Heart left ventricle (tissue), 13 donors: Measurements from ENCODE around the gene TPD52L1.

Source experiments
- POLR2A ChIP-seq, 2 donors: fragments of 450-650 bp; IDR thresholded peaks; one replicate each; pipeline ENCODE4 v1.6.1; 2017; ENCODE audit warnings: antibody characterized with exemption in 2 of 2, mild to moderate bottlenecking in 2 of 2, moderate library complexity in 2 of 2
- TF ChIP-seq, protein P1 (sequence below), 12 donors: fragments of 200-600 bp; sonication (generic) in 4 of 12; IDR thresholded peaks; one replicate each; pipeline versions ENCODE4 v1.5.0 to v1.8.0; 2018 to 2022; ENCODE audit warnings: antibody characterized with exemption in 12 of 12, mild to moderate bottlenecking in 5 of 12
- donor health status: ischemic (EF 13 %, LVEDD 7.1; RV severe dilation, severe dysfunction).
- donor health status: DM: no; HTN: yes; CAD: no.
- donor health status: DM: no; HTN: no; CAD: no.
- donor health status: ischemic (EF 25% LVEDD 6.9; RV normal size, moderate dysfunction).
- donor health status: ischemic (EF 25% LVEDD 5.7; RV mildly dilated, moderate dysfunction).
- donor health status: ischemic (EF 35%, LVEDD 5.7; RV mildly dilated, moderate dysfunction).
- donor health status: nonischemic (EF 11% LVEDD 7.7; RV severe dilation, severe dysfunction).
- donor health status: DM: yes; HTN: yes; CAD: no.
- donor health status: PGD.
- donor health status: ischemic (EF 29% LVEDD 5.4; RV normal size, mild dysfunction).
- donor health status: nonischemic (EF 23%, LVEDD 6.1; RV moderate dilation, normal function).

DNA sequence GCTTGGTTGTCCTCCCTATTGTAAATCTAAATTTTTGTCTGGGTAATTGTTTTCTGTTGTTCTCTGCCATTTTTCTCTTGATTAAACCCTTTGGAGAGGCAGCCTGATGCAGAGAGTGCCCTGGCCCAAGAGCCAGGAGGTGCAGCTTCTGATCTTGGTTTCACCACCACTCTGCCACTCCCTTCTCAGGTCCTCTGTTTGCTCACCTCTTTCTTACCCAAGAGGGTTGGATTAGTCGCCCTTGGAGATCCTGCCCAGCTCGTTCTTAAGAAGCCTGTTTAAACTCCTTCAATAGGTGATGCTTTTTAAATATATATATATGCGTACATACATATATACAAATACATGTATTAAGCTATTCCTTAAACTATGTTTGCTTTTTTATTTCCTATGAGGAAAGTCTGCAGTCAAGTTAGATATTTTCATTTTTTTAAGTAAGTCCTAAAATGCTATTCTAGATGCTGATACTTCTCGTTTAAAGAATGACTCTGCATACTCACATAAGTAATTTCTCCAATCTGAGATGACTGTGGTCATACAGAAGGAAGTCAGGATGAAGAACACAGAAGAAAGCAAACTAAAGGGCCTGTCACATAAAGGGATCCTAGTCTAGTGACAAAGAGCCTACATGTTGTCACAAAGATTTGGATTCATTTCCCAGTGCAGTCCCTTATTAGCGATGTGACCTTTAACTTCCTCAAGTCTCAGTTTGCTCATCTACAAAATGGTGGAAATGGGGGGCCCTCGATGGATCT is 19.9 kb downstream of the TPD52L1 start:
- no peak for TF ChIP-seq POLR2A (IDR thresholded peaks at IDR 0.05)
- TF ChIP-seq, protein P1, sequence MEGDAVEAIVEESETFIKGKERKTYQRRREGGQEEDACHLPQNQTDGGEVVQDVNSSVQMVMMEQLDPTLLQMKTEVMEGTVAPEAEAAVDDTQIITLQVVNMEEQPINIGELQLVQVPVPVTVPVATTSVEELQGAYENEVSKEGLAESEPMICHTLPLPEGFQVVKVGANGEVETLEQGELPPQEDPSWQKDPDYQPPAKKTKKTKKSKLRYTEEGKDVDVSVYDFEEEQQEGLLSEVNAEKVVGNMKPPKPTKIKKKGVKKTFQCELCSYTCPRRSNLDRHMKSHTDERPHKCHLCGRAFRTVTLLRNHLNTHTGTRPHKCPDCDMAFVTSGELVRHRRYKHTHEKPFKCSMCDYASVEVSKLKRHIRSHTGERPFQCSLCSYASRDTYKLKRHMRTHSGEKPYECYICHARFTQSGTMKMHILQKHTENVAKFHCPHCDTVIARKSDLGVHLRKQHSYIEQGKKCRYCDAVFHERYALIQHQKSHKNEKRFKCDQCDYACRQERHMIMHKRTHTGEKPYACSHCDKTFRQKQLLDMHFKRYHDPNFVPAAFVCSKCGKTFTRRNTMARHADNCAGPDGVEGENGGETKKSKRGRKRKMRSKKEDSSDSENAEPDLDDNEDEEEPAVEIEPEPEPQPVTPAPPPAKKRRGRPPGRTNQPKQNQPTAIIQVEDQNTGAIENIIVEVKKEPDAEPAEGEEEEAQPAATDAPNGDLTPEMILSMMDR (IDR thresholded peaks at IDR 0.05), result no peak
